ENCODE measurements around the gene CD300A.

Gene CD300A

DNA sequence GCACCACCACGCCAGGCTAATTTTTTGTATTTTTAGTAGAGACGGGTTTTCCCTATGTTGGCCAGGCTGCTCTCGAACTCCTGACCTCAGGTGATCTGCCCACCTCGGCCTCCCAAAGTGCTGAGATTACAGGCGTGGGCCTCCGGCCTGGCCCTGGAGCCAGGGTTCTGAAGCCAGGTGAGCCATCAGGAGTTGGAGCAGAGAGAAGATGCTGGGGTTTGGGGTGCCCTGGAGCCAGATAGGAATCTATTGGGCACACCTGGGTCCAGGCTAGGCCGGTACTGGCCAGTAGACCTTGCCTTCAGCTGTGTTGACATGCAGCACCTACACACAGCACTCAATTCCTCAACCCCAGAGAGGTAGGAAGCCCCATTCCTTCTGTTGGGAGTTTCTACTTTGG lies 5.4 kb upstream of the CD300A start:
- DNase-seq (ENCODE audit: insufficient read length, low spot score) (no peak), FAIRE-seq (no peak)
- TF ChIP-seq SPI1 (IDR thresholded peaks at IDR 0.05; ENCODE audit: low read depth, low read length), result no peak
- TF ChIP-seq PAX5 (IDR thresholded peaks at IDR 0.05; ENCODE audit: insufficient read depth, low read length, severe bottlenecking), result no peak
- no peak for TF ChIP-seq POLR2AphosphoS5 (IDR thresholded peaks at IDR 0.05; ENCODE audit: low read depth, low read length)
- no peak for TF ChIP-seq POU2F2 (IDR thresholded peaks at IDR 0.05; ENCODE audit: low read depth, low read length)
- TF ChIP-seq TAF1 (IDR thresholded peaks at IDR 0.05; ENCODE audit: low read depth, low read length), result no peak
- no peak for TF ChIP-seq POLR2A (IDR thresholded peaks at IDR 0.05; ENCODE audit: low read depth, low read length)

DNA sequence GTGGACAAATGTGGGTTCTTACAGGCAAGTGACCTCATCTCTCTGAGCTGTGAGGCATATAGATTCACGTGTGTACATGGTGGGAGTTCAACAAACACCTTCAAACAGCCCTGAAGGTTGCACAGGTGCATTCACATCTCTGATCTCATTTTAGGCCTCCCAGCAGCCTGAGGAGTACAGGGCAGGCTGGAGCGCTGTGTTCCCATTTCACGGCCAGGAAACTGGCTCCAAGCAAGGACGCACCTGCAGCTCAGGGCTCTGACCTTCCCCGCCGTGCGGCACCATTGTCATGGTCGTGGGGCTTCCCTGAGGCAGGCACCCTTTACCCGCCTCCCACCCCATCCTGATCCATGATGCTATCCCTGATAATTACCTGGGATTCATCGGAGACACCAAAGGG lies 4.8 kb upstream of the CD300A start:
- no peak for TF ChIP-seq POU2F2 (IDR thresholded peaks at IDR 0.05; ENCODE audit: low read depth, low read length)
- no peak for TF ChIP-seq TAF1 (IDR thresholded peaks at IDR 0.05; ENCODE audit: low read depth, low read length)
- TF ChIP-seq POLR2A (IDR thresholded peaks at IDR 0.05; ENCODE audit: low read depth, low read length), result no peak
- TF ChIP-seq SPI1 (IDR thresholded peaks at IDR 0.05; ENCODE audit: low read depth, low read length), result no peak
- no peak for TF ChIP-seq POLR2AphosphoS5 (IDR thresholded peaks at IDR 0.05; ENCODE audit: low read depth, low read length)
- TF ChIP-seq PAX5 (IDR thresholded peaks at IDR 0.05; ENCODE audit: insufficient read depth, low read length, severe bottlenecking), result no peak
- DNase-seq (ENCODE audit: insufficient read length, low spot score) (no peak), FAIRE-seq (no peak)

DNA sequence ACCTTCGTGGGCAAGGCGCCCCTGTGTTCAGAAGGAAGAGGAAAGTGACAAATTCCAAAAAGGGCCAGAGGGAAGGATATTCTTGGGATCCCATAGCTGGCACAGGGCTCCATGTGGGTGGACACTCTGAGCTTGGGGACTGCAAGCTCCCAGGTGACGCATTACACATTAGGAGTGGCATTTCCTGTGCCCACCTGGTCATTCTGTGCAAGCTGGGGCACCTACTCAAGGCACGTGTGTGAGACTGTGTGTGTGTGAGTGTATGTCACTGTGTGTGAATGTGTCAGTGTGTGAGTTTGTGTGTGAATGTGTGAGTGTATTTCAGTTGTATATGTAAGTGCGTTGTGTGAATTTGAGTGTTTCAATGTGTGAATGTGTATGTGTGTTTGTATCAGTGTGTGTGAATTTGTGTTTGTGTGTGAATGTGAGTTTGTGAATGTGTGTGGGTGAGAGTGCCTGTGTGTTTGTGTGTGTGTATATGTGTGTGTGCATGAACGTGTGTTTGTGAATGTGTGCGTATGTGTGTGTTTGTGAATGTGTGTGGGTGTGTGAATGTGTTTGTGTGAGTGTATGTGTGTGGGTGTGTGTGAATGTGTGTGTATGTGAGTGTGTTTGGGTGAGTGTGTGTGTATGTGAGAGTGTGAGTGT lies 1.6 kb upstream of the CD300A start:
- FAIRE-seq (no peak), DNase-seq (ENCODE audit: insufficient read length, low spot score) (no peak)
- no peak for TF ChIP-seq POU2F2 (IDR thresholded peaks at IDR 0.05; ENCODE audit: low read depth, low read length)
- no peak for TF ChIP-seq POLR2AphosphoS5 (IDR thresholded peaks at IDR 0.05; ENCODE audit: low read depth, low read length)

DNA sequence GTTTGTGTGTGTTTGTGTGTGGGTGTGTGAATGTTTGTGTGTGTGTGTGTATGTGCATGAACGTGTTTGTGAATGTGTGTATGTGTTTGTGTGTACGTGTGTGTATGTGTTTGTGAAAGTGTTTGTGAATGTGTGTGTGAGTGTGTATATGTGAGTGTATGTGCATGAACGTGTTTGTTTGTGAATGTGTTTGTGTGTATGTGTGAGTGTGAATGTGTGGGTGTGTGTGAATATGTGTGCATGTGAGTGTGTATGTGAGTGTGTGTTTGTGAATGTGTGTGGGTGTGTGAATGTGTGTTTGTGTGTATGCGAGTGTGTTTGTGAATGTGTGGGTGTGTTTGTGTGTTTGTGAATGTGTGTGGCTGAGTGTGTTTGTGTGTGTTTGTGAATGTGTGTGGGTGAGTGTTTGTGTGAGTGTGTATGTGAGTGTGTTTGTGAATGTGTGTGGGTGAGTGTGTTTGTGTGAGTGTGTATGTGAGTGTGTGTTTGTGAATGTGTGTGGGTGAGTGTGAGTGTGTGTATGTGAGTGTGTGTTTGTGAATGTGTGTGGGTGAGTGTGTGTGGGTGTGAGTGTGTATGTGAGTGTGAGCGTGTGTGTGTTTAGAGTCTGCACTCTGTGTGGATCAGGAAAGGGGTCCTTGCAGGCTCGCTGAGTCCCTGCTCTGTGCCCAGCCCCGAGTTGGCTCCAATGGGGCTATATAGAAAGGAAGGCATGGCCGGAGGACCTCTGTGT lies 890 bp upstream of the CD300A start:
- peak; percentile 99 for FAIRE-seq

DNA sequence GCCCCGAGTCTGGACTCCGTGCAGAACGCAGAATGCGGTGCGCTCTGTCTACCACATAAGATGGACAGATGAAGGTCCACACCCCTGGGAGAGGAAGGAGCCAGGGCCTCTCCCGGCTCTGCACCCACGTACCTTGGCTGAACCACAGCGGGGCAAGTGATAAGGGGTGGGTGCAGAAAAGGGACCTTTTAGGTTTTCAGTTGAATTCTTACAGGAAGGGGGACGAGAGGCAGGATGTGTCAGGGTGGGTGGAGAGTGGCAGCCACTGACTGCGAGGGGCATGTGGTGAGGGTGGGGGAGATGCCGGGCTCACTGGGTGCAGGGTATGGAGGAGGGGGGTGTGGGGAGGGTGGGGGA lies 372 bp downstream of the CD300A start:
- no peak for FAIRE-seq
- no peak for DNase-seq (ENCODE audit: insufficient read length, low spot score)
- TF ChIP-seq PAX5 (IDR thresholded peaks at IDR 0.05; ENCODE audit: insufficient read depth, low read length, severe bottlenecking) (no peak), POLR2A (IDR thresholded peaks at IDR 0.05; ENCODE audit: low read depth, low read length) (no peak), SPI1 (IDR thresholded peaks at IDR 0.05; ENCODE audit: low read depth, low read length) (no peak), POU2F2 (IDR thresholded peaks at IDR 0.05; ENCODE audit: low read depth, low read length) (no peak), TAF1 (IDR thresholded peaks at IDR 0.05; ENCODE audit: low read depth, low read length) (no peak), POLR2AphosphoS5 (IDR thresholded peaks at IDR 0.05; ENCODE audit: low read depth, low read length) (no peak; the same call in 1 of the 2 replicates)

More for the DNA sequence above, 890 bp upstream of the CD300A start:
- TF ChIP-seq POU2F2 (IDR thresholded peaks at IDR 0.05; ENCODE audit: low read depth, low read length) (no peak), SPI1 (IDR thresholded peaks at IDR 0.05; ENCODE audit: low read depth, low read length) (no peak), POLR2AphosphoS5 (IDR thresholded peaks at IDR 0.05; ENCODE audit: low read depth, low read length) (no peak), PAX5 (IDR thresholded peaks at IDR 0.05; ENCODE audit: insufficient read depth, low read length, severe bottlenecking) (no peak), POLR2A (IDR thresholded peaks at IDR 0.05; ENCODE audit: low read depth, low read length) (no peak), TAF1 (IDR thresholded peaks at IDR 0.05; ENCODE audit: low read depth, low read length) (no peak)
- DNase-seq (ENCODE audit: insufficient read length, low spot score), result no peak

DNA sequence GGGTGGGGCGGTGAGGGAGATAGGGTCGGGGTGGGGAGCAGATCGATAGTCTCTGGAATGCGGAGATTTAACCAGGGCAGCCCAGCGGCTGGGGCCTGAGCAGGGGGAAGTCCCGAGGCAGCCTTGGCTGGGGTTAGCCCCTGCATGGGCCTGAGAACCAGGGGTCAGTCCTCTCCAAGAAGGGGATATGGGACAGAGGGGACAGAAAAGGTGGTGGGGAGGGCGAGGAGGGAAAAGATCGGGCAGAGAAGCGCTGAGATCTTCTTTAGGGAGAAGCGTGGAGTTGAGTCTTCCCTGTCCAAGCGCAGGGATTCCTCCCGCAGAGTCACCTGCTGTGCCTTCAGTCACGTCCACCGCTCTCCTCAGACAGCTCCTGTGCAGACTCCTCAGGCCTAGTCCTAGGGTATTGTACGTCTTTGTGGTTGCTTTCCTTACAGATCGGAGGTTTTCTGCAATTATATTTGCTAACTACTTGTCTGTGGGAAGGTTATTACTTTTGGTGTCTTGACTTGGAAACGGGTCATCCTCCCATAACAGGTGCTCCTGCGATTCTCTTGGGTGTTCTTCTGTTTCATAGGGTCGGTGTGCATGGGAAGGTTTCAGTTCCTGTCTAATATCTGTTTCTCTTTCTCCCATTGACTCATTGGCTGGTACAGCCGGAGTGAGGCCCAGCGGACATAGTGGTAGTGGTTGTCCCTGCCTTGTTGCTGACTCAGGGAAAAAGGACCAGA lies 952 bp downstream of the CD300A start:
- FAIRE-seq (peak; percentile 97), DNase-seq (ENCODE audit: insufficient read length, low spot score) (peak; percentile 63)
- TF ChIP-seq SPI1 (IDR thresholded peaks at IDR 0.05; ENCODE audit: low read depth, low read length), result peak; percentile 100
- TF ChIP-seq PAX5 (IDR thresholded peaks at IDR 0.05; ENCODE audit: insufficient read depth, low read length, severe bottlenecking), result no peak
- peak; percentile 65; the same call in 1 of the 2 replicates for TF ChIP-seq POLR2AphosphoS5 (IDR thresholded peaks at IDR 0.05; ENCODE audit: low read depth, low read length)
- TF ChIP-seq TAF1 (IDR thresholded peaks at IDR 0.05; ENCODE audit: low read depth, low read length), result peak; percentile 11; the same call in 1 of the 2 replicates
- TF ChIP-seq POLR2A (IDR thresholded peaks at IDR 0.05; ENCODE audit: low read depth, low read length), result 0 out of 2 replicates have a peak, but pooled peaks have one; percentile 50
- TF ChIP-seq POU2F2 (IDR thresholded peaks at IDR 0.05; ENCODE audit: low read depth, low read length), result no peak

DNA sequence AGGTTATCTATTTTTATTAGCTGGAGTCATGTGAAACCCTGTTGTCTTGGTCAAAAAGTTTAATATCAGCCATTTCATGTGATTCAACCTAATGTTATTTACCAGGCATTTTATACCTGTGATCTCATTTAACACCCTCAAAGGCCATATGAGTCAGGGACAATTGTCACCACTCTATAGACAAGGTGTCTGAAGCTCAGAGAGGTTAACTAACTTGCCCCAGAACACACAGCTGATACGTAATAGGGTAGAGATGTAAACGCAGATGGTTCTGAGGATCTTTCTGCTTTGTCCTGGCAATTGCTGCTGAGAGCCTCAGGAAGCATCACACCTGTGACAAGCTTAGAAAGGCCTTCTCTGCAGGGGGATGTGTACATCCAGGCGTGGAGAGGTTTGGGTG lies 4.9 kb downstream of the CD300A start:
- DNase-seq (ENCODE audit: insufficient read length, low spot score) (no peak), FAIRE-seq (peak; percentile 72)
- no peak for TF ChIP-seq TAF1 (IDR thresholded peaks at IDR 0.05; ENCODE audit: low read depth, low read length)
- no peak for TF ChIP-seq POU2F2 (IDR thresholded peaks at IDR 0.05; ENCODE audit: low read depth, low read length)
- TF ChIP-seq POLR2AphosphoS5 (IDR thresholded peaks at IDR 0.05; ENCODE audit: low read depth, low read length), result no peak
- no peak for TF ChIP-seq POLR2A (IDR thresholded peaks at IDR 0.05; ENCODE audit: low read depth, low read length)
- TF ChIP-seq PAX5 (IDR thresholded peaks at IDR 0.05; ENCODE audit: insufficient read depth, low read length, severe bottlenecking), result no peak
- TF ChIP-seq SPI1 (IDR thresholded peaks at IDR 0.05; ENCODE audit: low read depth, low read length), result no peak

DNA sequence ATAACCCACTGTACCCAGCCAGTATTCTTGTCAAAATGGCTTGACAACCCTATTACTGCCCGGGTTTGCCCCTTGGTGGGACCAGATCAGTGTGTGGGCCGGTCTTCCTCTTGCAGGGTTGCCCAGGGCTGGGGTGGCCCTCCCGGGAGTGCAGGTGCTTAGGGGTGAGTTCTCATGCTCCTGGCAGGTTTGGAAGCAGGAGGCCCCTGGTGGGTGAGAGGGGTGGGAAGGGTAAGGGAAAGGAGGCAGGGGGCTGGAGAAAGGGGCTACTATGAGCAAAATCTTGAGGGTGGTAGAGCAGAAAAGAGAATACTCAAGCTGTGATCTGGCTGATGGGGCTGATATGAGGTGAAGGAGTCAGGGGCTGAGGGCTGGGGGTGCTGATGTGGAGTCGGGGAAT lies 6.5 kb downstream of the CD300A start:
- TF ChIP-seq SPI1 (IDR thresholded peaks at IDR 0.05; ENCODE audit: low read depth, low read length) (no peak), TAF1 (IDR thresholded peaks at IDR 0.05; ENCODE audit: low read depth, low read length) (no peak), PAX5 (IDR thresholded peaks at IDR 0.05; ENCODE audit: insufficient read depth, low read length, severe bottlenecking) (no peak), POLR2AphosphoS5 (IDR thresholded peaks at IDR 0.05; ENCODE audit: low read depth, low read length) (no peak), POU2F2 (IDR thresholded peaks at IDR 0.05; ENCODE audit: low read depth, low read length) (no peak), POLR2A (IDR thresholded peaks at IDR 0.05; ENCODE audit: low read depth, low read length) (no peak)
- DNase-seq (ENCODE audit: insufficient read length, low spot score) (no peak), FAIRE-seq (no peak)

DNA sequence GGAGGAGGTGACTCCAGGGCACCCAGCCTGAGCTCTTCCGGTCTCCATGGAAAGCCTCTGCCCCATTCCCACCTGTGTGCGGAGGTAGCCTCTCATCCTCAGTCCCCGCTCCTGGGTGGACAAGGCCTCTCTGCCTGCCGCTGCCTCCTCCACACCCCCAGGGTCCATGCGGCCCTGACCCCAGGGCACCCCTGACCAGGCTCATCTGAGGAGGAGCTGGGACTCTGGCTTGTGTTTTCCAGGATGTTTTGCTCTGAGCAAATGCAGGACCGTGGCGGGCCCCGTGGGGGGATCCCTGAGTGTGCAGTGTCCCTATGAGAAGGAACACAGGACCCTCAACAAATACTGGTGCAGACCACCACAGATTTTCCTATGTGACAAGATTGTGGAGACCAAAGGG lies 6.9 kb downstream of the CD300A start:
- DNase-seq (ENCODE audit: insufficient read length, low spot score) (no peak), FAIRE-seq (no peak)
- TF ChIP-seq POLR2AphosphoS5 (IDR thresholded peaks at IDR 0.05; ENCODE audit: low read depth, low read length), result no peak
- TF ChIP-seq POU2F2 (IDR thresholded peaks at IDR 0.05; ENCODE audit: low read depth, low read length), result no peak
- TF ChIP-seq SPI1 (IDR thresholded peaks at IDR 0.05; ENCODE audit: low read depth, low read length), result no peak
- TF ChIP-seq POLR2A (IDR thresholded peaks at IDR 0.05; ENCODE audit: low read depth, low read length), result no peak
- TF ChIP-seq PAX5 (IDR thresholded peaks at IDR 0.05; ENCODE audit: insufficient read depth, low read length, severe bottlenecking), result no peak
- no peak for TF ChIP-seq TAF1 (IDR thresholded peaks at IDR 0.05; ENCODE audit: low read depth, low read length)
